GM23338 (cell line): Measurements from ENCODE around the gene PREP.

ENCODE experiments used
- CREB1 ChIP-seq: fragments of 250-450 bp; sonication (Bioruptor Pico); IDR thresholded peaks from 2 replicates; pipeline ENCODE4 v1.5.0; 2020; ENCODE audit warnings: low read depth, mild to moderate bottlenecking, moderate library complexity
- CTCF ChIP-seq, 2 experiments: fragments of 200-600 bp in 1 of 2; sonication (generic) in 1 of 2; conservative IDR thresholded peaks; 2 replicates each; pipeline versions ENCODE4 v1.5.1 to v1.6.1; 2016 to 2017; ENCODE audit warnings: antibody characterized with exemption in 2 of 2, low read depth in 2 of 2, mild to moderate bottlenecking in 2 of 2, moderate library complexity in 1 of 2
- EZH2 ChIP-seq: fragments of 200-600 bp; sonication (generic); IDR thresholded peaks from one replicate; pipeline ENCODE4 v1.8.0; 2017; ENCODE audit warnings: antibody characterized with exemption, mild to moderate bottlenecking, low read depth; ENCODE audit not compliant: unreplicated experiment
- POLR2AphosphoS5 ChIP-seq: IDR thresholded peaks from 2 replicates; pipeline ENCODE4 v1.6.1; 2016; ENCODE audit warnings: antibody characterized with exemption, low read depth
- REST ChIP-seq: IDR thresholded peaks from one replicate; pipeline ENCODE4 v1.6.1; 2018; ENCODE audit warnings: antibody characterized with exemption; ENCODE audit not compliant: unreplicated experiment
- ZNF331 ChIP-seq: fragments of 250-450 bp; sonication (Bioruptor Pico); IDR thresholded peaks from 2 replicates; pipeline ENCODE4 v1.5.0; 2020; ENCODE audit warnings: low read depth, mild to moderate bottlenecking, moderate library complexity

- TF ChIP-seq CTCF (conservative IDR thresholded peaks at IDR 0.05; ENCODE audit: low read depth in 2 of 2), result no peak
- no peak for TF ChIP-seq POLR2AphosphoS5
- no peak for TF ChIP-seq REST
- TF ChIP-seq CREB1, result no peak
- no peak for TF ChIP-seq EZH2
- TF ChIP-seq ZNF331 (CRISPR knock-in tag), result no peak
These were observed 120.0 kb downstream of the PREP start for GRCh38 chr6:105282631-105283585.
